Adrenal gland (tissue), 19 donors: Measurements from ENCODE around the gene RADIL. TPM values are rescaled to one million over a fixed set of nuclear protein-coding genes. Genes with fewer than 3 reads are reported as not detected.

Source experiments
- DNase-seq, 7 donors: peaks; one replicate each; pipeline ENCODE4 v3.0.0-alpha.2; 2019 to 2020
- H3K27ac ChIP-seq, 5 donors: fragments of 200-600 bp; sonication (generic) in 4 of 5; 1 replicate in 3 of 5; 2 replicates in 2 of 5; pipeline versions ENCODE4 v1.5.1 to v1.8.0; 2016 to 2020; ENCODE audit warnings: mild to moderate bottlenecking in 1 of 5
- H3K27me3 ChIP-seq: fragments of 200-600 bp; 2 replicates; pipeline ENCODE4 v1.8.0; 2021
- H3K36me3 ChIP-seq, 2 donors: fragments of 200-600 bp; replicated peaks in 1 of 2; 1 replicate in 1 of 2; 2 replicates in 1 of 2; pipeline versions ENCODE4 v1.5.1 to v1.8.0; 2018 to 2022
- H3K4me1 ChIP-seq, 2 donors: fragments of 200-600 bp; replicated peaks in 1 of 2; 1 replicate in 1 of 2; 2 replicates in 1 of 2; pipeline versions ENCODE4 v1.5.1 to v1.8.0; 2018 to 2021
- H3K4me3 ChIP-seq, 4 donors: fragments of 200-600 bp; sonication (generic) in 3 of 4; one replicate each; pipeline ENCODE4 v1.5.1; 2016 to 2018
- H3K9me3 ChIP-seq, 3 donors: fragments of 200-600 bp; sonication (generic) in 1 of 3; replicated peaks in 1 of 3; 1 replicate in 2 of 3; 2 replicates in 1 of 3; pipeline versions ENCODE4 v1.5.1 to v1.8.0; 2016 to 2021
- POLR2A ChIP-seq, 2 donors: fragments of 450-650 bp; IDR thresholded peaks; one replicate each; pipeline ENCODE4 v1.6.1; 2017; ENCODE audit warnings: antibody characterized with exemption in 2 of 2, mild to moderate bottlenecking in 2 of 2, moderate library complexity in 1 of 2
- WGBS, 4 donors: extraction: QIAGEN DNeasy Blood & Tissue Kit in 2 of 4; methylation state at CpG; one replicate each; pipeline versions ENCODE4 v1.1.5 to v1.1.7; 2013 to 2017; 5-methylcytosine and 5-hydroxymethylcytosine counted together
- intact Hi-C, 2 donors: fragments of 100-400 bp; cut with DNase I; formaldehyde crosslinking; loops; one replicate each; pipeline versions ENCODE4 v1.14.1 to v1.15.0; 2022 to 2023
- long read RNA-seq, 10 donors: library from polyadenylated mRNA in 3 of 10; unstranded in 2 of 10; stranded (forward) in 1 of 10; transcript quantifications; one replicate each; pipeline ENCODE4 v2.0.0 and lab custom pipeline, GENCODE V29; 2021 to 2026
- polyA plus RNA-seq, 3 donors: library from polyadenylated mRNA; stranded (reverse); fragments of 200-250 nt in 2 of 3; fragments of 350-450 nt in 1 of 3; fragmentation: Illumina TruSeq in 1 of 3; extraction: RNeasy Lipid Tissue Mini Kit (QIAGEN cat#74804) in 1 of 3; gene quantifications; one replicate each; pipeline ENCODE4 v1.2.3, GENCODE V29; 2013 to 2014
- total RNA-seq, 9 donors: library from RNA; depleted of rRNA in 4 of 9; stranded (reverse); fragments of >200 nt in 4 of 9; fragments of 120-200 nt in 1 of 9; fragmentation: NEBNext Ultra II Directional in 1 of 9; extraction: Animal tissue kit (Norgen Biotek cat#: 25700) in 1 of 9; gene quantifications; one replicate each; pipeline versions ENCODE4 v1.1.0 to v1.2.4, GENCODE V29; 2013 to 2023
- TF ChIP-seq, protein P1 (sequence below), 6 experiments: fragments of 450-650 bp in 4 of 6; fragments of 200-600 bp in 2 of 6; sonication (generic) in 1 of 6; IDR thresholded peaks; 1 replicate in 5 of 6; 2 replicates in 1 of 6; pipeline versions ENCODE4 v1.5.1 to v1.8.0; 2016 to 2021; ENCODE audit warnings: antibody characterized with exemption in 6 of 6, mild to moderate bottlenecking in 2 of 6, moderate library complexity in 1 of 6
- donor health status: healthy with polysubstance abuse.
- donor health status: Bipolar disorder and iron deficiency.
- donor health status: DM: yes; HTN: yes; CAD: no.
- donor health status: DM: no; HTN: no; CAD: no.
- donor health status: DM: no; HTN: no; CAD: no.
- donor health status: DM: yes; HTN: yes; CAD: no.

Gene RADIL, protein sequence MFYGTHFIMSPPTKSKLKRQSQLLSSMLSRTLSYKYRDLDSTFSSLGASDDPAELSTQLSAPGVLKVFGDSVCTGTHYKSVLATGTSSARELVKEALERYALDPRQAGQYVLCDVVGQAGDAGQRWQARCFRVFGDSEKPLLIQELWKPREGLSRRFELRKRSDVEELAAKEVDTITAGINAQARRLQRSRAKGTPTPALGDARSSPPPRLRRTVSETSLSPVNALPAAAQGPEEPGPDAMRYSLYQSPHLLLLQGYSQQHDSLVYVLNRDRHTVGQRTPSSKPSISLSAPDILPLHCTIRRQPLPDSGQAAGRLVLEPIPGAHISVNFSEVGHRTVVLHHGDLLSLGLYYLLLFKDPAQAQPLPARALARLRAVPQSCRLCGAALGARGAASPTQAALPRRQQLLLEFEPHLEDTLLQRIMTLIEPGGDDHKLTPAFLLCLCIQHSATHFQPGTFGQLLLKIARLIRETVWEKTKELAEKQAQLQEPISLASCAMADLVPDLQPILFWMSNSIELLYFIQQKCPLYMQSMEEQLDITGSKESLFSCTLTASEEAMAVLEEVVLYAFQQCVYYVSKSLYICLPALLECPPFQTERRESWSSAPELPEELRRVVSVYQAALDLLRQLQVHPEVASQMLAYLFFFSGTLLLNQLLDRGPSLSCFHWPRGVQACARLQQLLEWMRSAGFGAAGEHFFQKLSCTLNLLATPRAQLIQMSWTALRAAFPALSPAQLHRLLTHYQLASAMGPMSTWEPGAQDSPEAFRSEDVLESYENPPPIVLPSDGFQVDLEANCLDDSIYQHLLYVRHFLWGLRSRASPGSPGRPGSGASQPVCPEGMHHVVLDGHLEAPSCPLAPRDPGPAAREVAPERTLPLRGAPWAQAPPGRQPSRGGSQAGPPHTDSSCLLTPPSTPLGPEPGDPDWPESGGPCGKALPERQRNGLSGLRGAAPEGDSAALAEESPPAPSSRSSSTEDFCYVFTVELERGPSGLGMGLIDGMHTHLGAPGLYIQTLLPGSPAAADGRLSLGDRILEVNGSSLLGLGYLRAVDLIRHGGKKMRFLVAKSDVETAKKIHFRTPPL
- 1 to 10 TPM in 6 of 9 donors, under 1 TPM in 3; 0.55 to 7.8 (median 1.2) TPM for total RNA-seq
- 1 to 10 TPM in 2 of 3 donors, under 1 TPM in 1; 0.16 to 5.2 (median 2.8) TPM for polyA plus RNA-seq
- long read RNA-seq, donor 1 = 0 reads
- long read RNA-seq, donor 2 = 0 reads
- long read RNA-seq, donor 3 = 0 reads
- long read RNA-seq, donor 4 = 0 reads
- long read RNA-seq, donor 5, partial matches to known transcripts = 0 of 1 reads
- long read RNA-seq, donor 5, other reads (novel, unspliced or antisense) = 0 of 1 reads
- long read RNA-seq, donor 6, partial matches to known transcripts = 1 of 2 reads
- long read RNA-seq, donor 6, other reads (novel, unspliced or antisense) = 1 of 2 reads
- long read RNA-seq, donor 7 = 0 reads
- long read RNA-seq, donor 8 = 0 reads
- long read RNA-seq, donor 9 = 0 reads
- long read RNA-seq, donor 10 = 0 reads

DNA sequence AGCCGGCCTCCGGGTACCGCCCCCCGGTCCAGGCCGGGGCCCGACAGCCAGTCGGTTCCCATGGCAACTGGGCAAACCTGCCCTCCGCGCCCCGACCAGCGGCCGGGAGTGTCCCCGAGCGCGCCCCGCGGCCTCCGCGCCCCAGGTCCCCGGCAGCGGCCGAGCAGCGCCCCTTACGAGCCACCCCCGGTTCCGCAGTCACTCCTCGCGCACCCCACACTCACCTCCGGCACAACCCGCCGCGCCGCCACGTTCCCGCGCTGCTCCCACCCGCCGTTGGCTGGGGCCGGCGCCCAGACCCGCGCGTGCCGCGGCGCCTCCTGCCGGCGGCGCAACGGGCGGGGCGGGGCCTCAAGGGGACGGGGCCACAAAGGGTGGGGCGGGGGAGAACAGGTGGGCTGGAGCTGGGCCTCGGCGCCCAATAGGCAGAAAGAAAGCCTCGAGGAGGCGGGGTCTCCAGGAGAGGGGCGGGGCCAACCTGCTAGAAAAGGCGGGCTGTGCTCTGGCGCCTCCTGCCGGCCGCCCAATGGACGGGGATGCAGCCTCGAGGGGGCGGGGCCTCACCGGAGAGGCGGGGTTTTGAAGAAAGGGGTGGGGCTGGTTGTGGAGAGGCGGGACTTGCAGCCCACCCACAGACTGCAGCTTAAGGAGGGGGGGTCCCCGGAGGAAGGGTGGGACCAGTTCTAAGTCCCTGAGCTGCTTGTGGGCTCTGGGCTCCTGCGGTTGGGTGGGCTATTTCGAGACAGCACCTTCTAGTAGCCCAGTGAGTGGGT is at the start of gene RADIL:
Gene RADIL (minus strand): TSS at position 345 of the 773 bp plus-strand sequence. CDS start 5,577 bp downstream, outside the sequence.
- H3K27me3 ChIP-seq = peaks cover 8% of the 10 kb centered on the region
- peak within 1 kb of the TSS in 2 of 4 donors; percentile 15 to 51 for H3K4me3 ChIP-seq
- no peaks in the 10 kb centered on the region for H3K9me3 ChIP-seq
- 0 to 25% (median 4%) methylated on average over 8 to 72 of the region's 72 CpGs for WGBS, 4 donors
- no peaks in the 10 kb centered on the region for H3K36me3 ChIP-seq
- peaks cover 0 to 8% of the 10 kb centered on the region in 2 donors for H3K4me1 ChIP-seq
- H3K27ac ChIP-seq = peak within 1 kb of the TSS in 2 of 5 donors; percentile 68 to 69
- peak; percentile 70 to 94 (median 81) for DNase-seq
- intact Hi-C loops = no loop called here
- TF ChIP-seq POLR2A (IDR thresholded peaks at IDR 0.05) = no peak
- TF ChIP-seq, protein P1, sequence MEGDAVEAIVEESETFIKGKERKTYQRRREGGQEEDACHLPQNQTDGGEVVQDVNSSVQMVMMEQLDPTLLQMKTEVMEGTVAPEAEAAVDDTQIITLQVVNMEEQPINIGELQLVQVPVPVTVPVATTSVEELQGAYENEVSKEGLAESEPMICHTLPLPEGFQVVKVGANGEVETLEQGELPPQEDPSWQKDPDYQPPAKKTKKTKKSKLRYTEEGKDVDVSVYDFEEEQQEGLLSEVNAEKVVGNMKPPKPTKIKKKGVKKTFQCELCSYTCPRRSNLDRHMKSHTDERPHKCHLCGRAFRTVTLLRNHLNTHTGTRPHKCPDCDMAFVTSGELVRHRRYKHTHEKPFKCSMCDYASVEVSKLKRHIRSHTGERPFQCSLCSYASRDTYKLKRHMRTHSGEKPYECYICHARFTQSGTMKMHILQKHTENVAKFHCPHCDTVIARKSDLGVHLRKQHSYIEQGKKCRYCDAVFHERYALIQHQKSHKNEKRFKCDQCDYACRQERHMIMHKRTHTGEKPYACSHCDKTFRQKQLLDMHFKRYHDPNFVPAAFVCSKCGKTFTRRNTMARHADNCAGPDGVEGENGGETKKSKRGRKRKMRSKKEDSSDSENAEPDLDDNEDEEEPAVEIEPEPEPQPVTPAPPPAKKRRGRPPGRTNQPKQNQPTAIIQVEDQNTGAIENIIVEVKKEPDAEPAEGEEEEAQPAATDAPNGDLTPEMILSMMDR (IDR thresholded peaks at IDR 0.05) = peak in 4 of 6 experiments; percentile 35 to 70 (median 62)

DNA sequence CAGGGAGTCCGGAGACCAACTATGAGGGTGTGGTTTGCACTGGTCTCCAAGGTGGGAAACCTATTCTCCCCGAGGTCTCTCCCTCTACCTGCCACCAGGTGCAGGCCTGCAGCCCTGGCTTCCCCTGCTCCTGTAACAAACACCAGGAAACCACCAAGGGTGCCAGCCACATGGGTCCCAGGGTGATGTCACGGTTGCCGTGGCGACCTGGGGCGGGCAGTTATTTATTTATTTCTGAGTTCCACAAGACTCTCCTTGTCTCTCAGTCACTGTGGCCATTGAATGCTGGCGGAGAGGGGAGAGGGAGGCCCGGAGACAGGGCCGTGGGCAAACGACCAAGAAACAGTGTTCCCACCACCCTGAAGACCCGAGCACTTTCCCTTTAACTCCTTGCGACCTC is 48.4 kb upstream of the RADIL start:
- TF ChIP-seq, protein P1 (IDR thresholded peaks at IDR 0.05) = no peak
- TF ChIP-seq POLR2A (IDR thresholded peaks at IDR 0.05) = no peak
- H3K27me3 ChIP-seq = peaks cover 4% of the 10 kb centered on the region
- 61 to 68% (median 66%) methylated on average over 6 to 12 of the region's 12 CpGs for WGBS, 4 donors
- H3K4me1 ChIP-seq = no peaks in the 10 kb centered on the region
- no peak overlapping the region for H3K27ac ChIP-seq
- intact Hi-C loops = no loop called here
- no peaks in the 10 kb centered on the region for H3K9me3 ChIP-seq
- no peak overlapping the region for H3K4me3 ChIP-seq
- H3K36me3 ChIP-seq = no peaks in the 10 kb centered on the region
- peak in 2 of 7 donors; percentile 17 to 59 for DNase-seq

DNA sequence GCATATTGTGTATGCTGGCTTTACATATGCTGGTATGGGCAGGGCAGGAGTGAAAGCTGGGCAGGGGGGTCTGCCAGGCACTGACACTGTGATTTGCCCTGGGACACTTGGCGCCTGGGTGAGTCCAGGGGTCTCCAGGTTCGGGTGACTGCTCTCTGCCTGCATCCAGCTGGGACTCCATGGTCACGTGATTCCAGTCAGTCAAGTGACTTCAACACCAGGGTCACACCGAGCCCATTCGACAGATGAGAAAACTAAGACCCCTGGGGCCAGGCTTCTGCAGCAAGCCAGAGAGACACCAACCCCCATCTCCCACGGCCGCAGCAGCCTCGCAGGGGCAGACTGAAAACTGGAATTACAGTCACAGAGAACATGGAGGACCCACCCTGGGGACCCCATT is 45.5 kb upstream of the RADIL start:
- no peaks in the 10 kb centered on the region for H3K9me3 ChIP-seq
- peaks cover 4% of the 10 kb centered on the region for H3K27me3 ChIP-seq
- intact Hi-C loops = no loop called here
- no peak for DNase-seq
- no peaks in the 10 kb centered on the region for H3K36me3 ChIP-seq
- no peak overlapping the region for H3K27ac ChIP-seq
- TF ChIP-seq POLR2A (IDR thresholded peaks at IDR 0.05) = no peak
- TF ChIP-seq, protein P1 (IDR thresholded peaks at IDR 0.05) = no peak
- no peak overlapping the region for H3K4me3 ChIP-seq
- no peaks in the 10 kb centered on the region for H3K4me1 ChIP-seq
- WGBS, 4 donors = 80 to 100% (median 83%) methylated on average over 1 to 8 of the region's 8 CpGs
